ENCODE data around the gene PTBP3. TPM values are rescaled to one million over a fixed set of nuclear protein-coding genes. Genes with fewer than 3 reads are reported as not detected.
A peak's percentile ranks its signal among the peaks of the same experiment; 100 is the strongest.

The PTBP3 gene, protein sequence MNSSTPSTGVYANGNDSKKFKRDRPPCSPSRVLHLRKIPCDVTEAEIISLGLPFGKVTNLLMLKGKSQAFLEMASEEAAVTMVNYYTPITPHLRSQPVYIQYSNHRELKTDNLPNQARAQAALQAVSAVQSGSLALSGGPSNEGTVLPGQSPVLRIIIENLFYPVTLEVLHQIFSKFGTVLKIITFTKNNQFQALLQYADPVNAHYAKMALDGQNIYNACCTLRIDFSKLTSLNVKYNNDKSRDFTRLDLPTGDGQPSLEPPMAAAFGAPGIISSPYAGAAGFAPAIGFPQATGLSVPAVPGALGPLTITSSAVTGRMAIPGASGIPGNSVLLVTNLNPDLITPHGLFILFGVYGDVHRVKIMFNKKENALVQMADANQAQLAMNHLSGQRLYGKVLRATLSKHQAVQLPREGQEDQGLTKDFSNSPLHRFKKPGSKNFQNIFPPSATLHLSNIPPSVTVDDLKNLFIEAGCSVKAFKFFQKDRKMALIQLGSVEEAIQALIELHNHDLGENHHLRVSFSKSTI
- total RNA-seq: 100 to 1,000 TPM; 156 to 176 TPM

GRCh38 chr9:112332977-112333638 is at the start of gene PTBP3:
PTBP3 (minus strand) TSS chr9:112333619; CDS start chr9:112297865, 35,754 bp downstream.
- ChIA-PET POLR2A (interaction anchor here (1.0 to 3.9 kb wide), 17 partner anchors 9 to 419 kb away, joined by 3 to 33 read pairs (median 5); partner anchors contain the start of genes HSDL2 and SUSD1), CTCF (interaction anchor here (0.7 to 2.5 kb wide), 16 partner anchors 10 to 257 kb away, joined by 3 to 9 read pairs (median 4); partner anchors contain the start of gene HSDL2)
- H3K4me3 Mint-ChIP-seq: peak within 1 kb of the TSS; percentile 93
- H3K9me3 Mint-ChIP-seq (ENCODE audit: insufficient read depth): no peaks in the 10 kb centered on the region
- peaks cover 42% of the 10 kb centered on the region for H3K4me1 Mint-ChIP-seq (ENCODE audit: low read depth)
- peaks cover 4% of the 10 kb centered on the region for H3K27me3 Mint-ChIP-seq (ENCODE audit: low read depth)
- DNase-seq (peak; percentile 87), ATAC-seq (peak; percentile 74)
- peaks cover 18% of the 10 kb centered on the region for H3K36me3 Mint-ChIP-seq (ENCODE audit: low read depth)
- H3K27ac Mint-ChIP-seq: peak within 1 kb of the TSS; percentile 99

GRCh38 chr9:112382501-112383364 is 49.3 kb upstream of the PTBP3 start:
- ChIA-PET POLR2A (no interaction called here), CTCF (no interaction called here)
- Mint-ChIP-seq H3K27ac (no peak overlapping the region), H3K4me3 (no peak overlapping the region), H3K9me3 (ENCODE audit: insufficient read depth) (no peaks in the 10 kb centered on the region), H3K27me3 (ENCODE audit: low read depth) (no peaks in the 10 kb centered on the region), H3K36me3 (ENCODE audit: low read depth) (peaks cover 10% of the 10 kb centered on the region), H3K4me1 (ENCODE audit: low read depth) (peaks cover 53% of the 10 kb centered on the region)
- DNase-seq (no peak), ATAC-seq (no peak)

DNA sequence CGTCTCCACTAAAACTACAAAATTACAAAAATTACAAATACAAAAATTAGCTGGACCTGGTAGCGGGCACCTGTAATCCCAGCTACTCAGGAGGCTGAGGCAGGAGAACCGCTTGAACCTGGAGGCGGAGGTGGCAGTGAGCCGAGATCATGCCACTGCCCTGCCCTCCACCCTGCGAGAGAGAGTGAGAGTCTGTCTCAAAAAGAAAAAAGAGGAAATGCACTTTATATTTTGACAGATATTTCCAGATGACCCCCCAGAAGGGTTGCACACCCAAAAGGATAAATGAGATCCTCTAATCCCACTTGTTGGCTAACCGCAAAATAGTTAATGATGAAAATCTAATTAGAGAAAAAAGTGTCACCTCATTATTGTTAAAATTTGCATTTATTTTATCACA is 48.6 kb upstream of the PTBP3 start:
- no peak for DNase-seq
- Mint-ChIP-seq H3K9me3 (ENCODE audit: insufficient read depth) (no peaks in the 10 kb centered on the region), H3K36me3 (ENCODE audit: low read depth) (peaks cover 7% of the 10 kb centered on the region), H3K4me3 (no peak overlapping the region), H3K27ac (no peak overlapping the region), H3K27me3 (ENCODE audit: low read depth) (no peaks in the 10 kb centered on the region), H3K4me1 (ENCODE audit: low read depth) (peaks cover 53% of the 10 kb centered on the region)
- POLR2A ChIA-PET: no interaction called here
- CTCF ChIA-PET: no interaction called here
- ATAC-seq: no peak

DNA sequence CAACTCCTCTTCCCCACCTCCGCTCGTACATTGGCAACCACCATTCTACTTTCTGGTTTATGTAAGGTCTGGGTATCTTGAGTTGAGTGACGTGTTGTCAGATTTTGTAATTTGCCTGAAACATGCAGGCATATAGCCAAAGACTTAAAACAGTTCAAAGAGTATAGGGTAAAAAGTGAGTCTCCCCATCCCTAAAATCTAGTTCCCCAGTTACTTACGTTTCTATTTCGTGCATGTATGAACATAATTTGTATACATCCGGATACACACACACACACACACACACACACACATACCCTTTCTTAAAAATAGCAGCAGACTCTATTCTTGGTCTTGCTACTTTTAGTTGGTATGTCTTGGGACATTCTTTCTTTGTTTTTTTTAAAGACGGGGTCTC is 47.4 kb upstream of the PTBP3 start:
- H3K4me3 Mint-ChIP-seq: peak overlapping the region; percentile 99
- H3K4me1 Mint-ChIP-seq (ENCODE audit: low read depth): peaks cover 53% of the 10 kb centered on the region

DNA sequence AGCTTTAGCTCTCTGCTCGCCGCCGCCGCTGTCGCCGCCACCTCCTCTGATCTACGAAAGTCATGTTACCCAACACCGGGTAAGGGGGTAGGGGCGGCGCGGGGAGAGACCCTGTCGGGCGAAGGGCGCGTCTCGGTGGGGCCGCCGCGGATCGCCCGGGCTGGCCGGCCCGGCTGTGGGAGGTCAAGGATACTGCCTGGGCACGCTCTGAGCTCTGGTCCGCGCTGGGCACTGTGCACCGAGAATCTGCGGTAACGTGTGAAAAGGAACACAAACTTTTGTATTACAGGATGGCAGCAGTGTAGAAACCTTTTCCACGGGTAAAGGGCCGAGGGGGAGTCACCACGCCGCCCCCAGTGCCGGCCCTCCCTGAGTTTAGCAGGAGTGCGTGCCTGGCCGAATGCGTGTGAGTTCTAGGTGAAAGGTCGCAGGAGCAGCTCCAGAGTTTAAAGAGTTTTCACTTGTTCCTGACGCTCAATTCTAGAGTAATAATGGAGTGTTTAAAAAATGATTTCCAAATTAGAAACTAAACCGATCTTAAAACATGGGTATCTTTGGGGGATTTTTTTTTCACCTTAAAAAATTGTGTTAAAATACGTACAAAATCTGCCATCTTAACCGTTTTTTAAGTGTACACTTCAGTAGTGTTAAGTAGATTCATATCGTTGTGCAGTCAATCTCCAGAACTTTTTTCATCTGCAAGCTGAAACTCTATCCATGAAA is 46.8 kb upstream of the PTBP3 start, which contains the start of gene HSDL2:
HSDL2 (plus strand) TSS at position 7 of the 723 bp plus-strand sequence; CDS start at position 63, 56 bp downstream.
- DNase-seq (peak; percentile 55), ATAC-seq (no peak)
- Mint-ChIP-seq H3K9me3 (ENCODE audit: insufficient read depth) (no peaks in the 10 kb centered on the region), H3K27ac (peak within 1 kb of the TSS; percentile 97), H3K27me3 (ENCODE audit: low read depth) (no peaks in the 10 kb centered on the region), H3K36me3 (ENCODE audit: low read depth) (peaks cover 8% of the 10 kb centered on the region), H3K4me3 (peak within 1 kb of the TSS; percentile 99), H3K4me1 (ENCODE audit: low read depth) (peaks cover 53% of the 10 kb centered on the region)
- ChIA-PET POLR2A (interaction anchor here (0.6 to 2.7 kb wide), 23 partner anchors 14 to 897 kb away, joined by 3 to 26 read pairs (median 4); partner anchors contain the start of genes INIP, KIAA1958, PTBP3 and SUSD1), CTCF (interaction anchor here (1.0 to 3.2 kb wide), 16 partner anchors 14 to 523 kb away, joined by 3 to 22 read pairs (median 6); partner anchors contain the start of genes INIP, KIAA1958 and PTBP3)

More for the DNA sequence above, 47.4 kb upstream of the PTBP3 start:
- CTCF ChIA-PET: interaction anchor here (1.5 to 2.9 kb wide), 5 partner anchors 19 to 522 kb away, joined by 3 to 22 read pairs (median 7); no protein-coding TSS in a partner anchor
- no peaks in the 10 kb centered on the region for H3K27me3 Mint-ChIP-seq (ENCODE audit: low read depth)
- H3K9me3 Mint-ChIP-seq (ENCODE audit: insufficient read depth): no peaks in the 10 kb centered on the region
- H3K27ac Mint-ChIP-seq: peak overlapping the region; percentile 97
- H3K36me3 Mint-ChIP-seq (ENCODE audit: low read depth): peaks cover 7% of the 10 kb centered on the region
- POLR2A ChIA-PET: interaction anchor here (0.8 to 2.7 kb wide), 6 partner anchors 14 to 898 kb away, joined by 3 to 26 read pairs (median 4); partner anchors contain the start of genes KIAA1958 and PTBP3
- peak; percentile 29 for DNase-seq
- ATAC-seq: no peak

- CTCF ChIA-PET: interaction anchor here (0.6 to 3.2 kb wide), 22 partner anchors 10 to 523 kb away, joined by 3 to 22 read pairs (median 4); partner anchors contain the start of genes INIP, KIAA1958 and PTBP3
- H3K27me3 Mint-ChIP-seq (ENCODE audit: low read depth): no peaks in the 10 kb centered on the region
- peak; percentile 94 for ATAC-seq
These were observed 46.0 kb upstream of the PTBP3 start for GRCh38 chr9:112379177-112380101.

GRCh38 chr9:112378328-112379176 is 45.1 kb upstream of the PTBP3 start:
- ChIA-PET POLR2A (interaction anchor here (0.6 to 2.7 kb wide), 24 partner anchors 9 to 482 kb away, joined by 3 to 26 read pairs (median 4); partner anchors contain the start of genes INIP, KIAA1958, PTBP3 and SUSD1), CTCF (interaction anchor here (0.9 to 3.2 kb wide), 16 partner anchors 9 to 524 kb away, joined by 3 to 22 read pairs (median 5); partner anchors contain the start of genes INIP and KIAA1958)
- no peak for ATAC-seq
- peak overlapping the region; percentile 97 for H3K27ac Mint-ChIP-seq
- H3K27me3 Mint-ChIP-seq (ENCODE audit: low read depth): no peaks in the 10 kb centered on the region
- DNase-seq: peak; percentile 43
- H3K4me1 Mint-ChIP-seq (ENCODE audit: low read depth): peaks cover 48% of the 10 kb centered on the region
- peak overlapping the region; percentile 99 for H3K4me3 Mint-ChIP-seq
- no peaks in the 10 kb centered on the region for H3K9me3 Mint-ChIP-seq (ENCODE audit: insufficient read depth)
- peaks cover 10% of the 10 kb centered on the region for H3K36me3 Mint-ChIP-seq (ENCODE audit: low read depth)

More at GRCh38 chr9:112379177-112380101, 46.0 kb upstream of the PTBP3 start:
- POLR2A ChIA-PET: interaction anchor here (0.6 to 2.7 kb wide), 30 partner anchors 8 to 896 kb away, joined by 3 to 26 read pairs (median 4); partner anchors contain the start of genes INIP, KIAA1958, PTBP3 and SUSD1
- Mint-ChIP-seq H3K36me3 (ENCODE audit: low read depth) (peaks cover 12% of the 10 kb centered on the region), H3K4me1 (ENCODE audit: low read depth) (peaks cover 50% of the 10 kb centered on the region), H3K4me3 (peak overlapping the region; percentile 99), H3K27ac (peak overlapping the region; percentile 97), H3K9me3 (ENCODE audit: insufficient read depth) (no peaks in the 10 kb centered on the region)
- peak; percentile 99 for DNase-seq

GRCh38 chr9:112377684-112378327 is 44.4 kb upstream of the PTBP3 start:
- H3K9me3 Mint-ChIP-seq (ENCODE audit: insufficient read depth): no peaks in the 10 kb centered on the region
- ChIA-PET CTCF (interaction anchor here (0.9 to 3.2 kb wide), 9 partner anchors 9 to 415 kb away, joined by 3 to 22 read pairs (median 5); partner anchors contain the start of gene INIP), POLR2A (interaction anchor here (1.0 to 1.9 kb wide), 3 partner anchors 10 to 281 kb away, joined by 3 to 10 read pairs (median 3); no protein-coding TSS in a partner anchor)
- no peak overlapping the region for H3K27ac Mint-ChIP-seq
- peaks cover 10% of the 10 kb centered on the region for H3K36me3 Mint-ChIP-seq (ENCODE audit: low read depth)
- peak overlapping the region; percentile 99 for H3K4me3 Mint-ChIP-seq
- no peak for DNase-seq
- no peaks in the 10 kb centered on the region for H3K27me3 Mint-ChIP-seq (ENCODE audit: low read depth)
- H3K4me1 Mint-ChIP-seq (ENCODE audit: low read depth): peaks cover 45% of the 10 kb centered on the region
- ATAC-seq: no peak

Measured in activated CD8-positive, alpha-beta T cell treated with anti-CD3 and anti-CD28 coated beads, Interleukin-2, amount 10 ng/mL, durations not matched to agents 7 days and 5 days (primary cell).